ENCODE results near the gene TSPYL2. TPM values are rescaled to one million over a fixed set of nuclear protein-coding genes. Genes with fewer than 3 reads are reported as not detected.

The TSPYL2 gene
- total RNA-seq, 2 experiments from 2014 or later = 46.7 to 52.7 TPM

DNA sequence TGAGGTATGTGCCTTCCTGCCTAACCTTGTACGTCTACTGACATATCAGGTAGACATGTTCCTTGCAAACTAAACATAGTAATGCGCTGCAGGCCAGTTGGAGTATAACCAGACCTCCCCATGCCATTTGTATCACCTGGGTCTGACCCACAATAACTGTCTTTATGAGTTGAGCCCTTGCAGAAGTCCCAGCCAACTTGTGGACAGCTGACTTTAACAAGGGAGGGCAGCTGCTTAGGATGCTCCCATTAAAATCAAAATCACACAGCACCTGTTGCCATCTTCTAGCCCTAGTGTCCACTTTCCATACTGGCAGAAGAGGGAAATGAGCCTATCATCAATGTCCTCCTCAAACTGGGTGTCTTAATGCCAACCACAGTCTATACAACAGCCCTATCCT lies 53.4 kb downstream of the TSPYL2 start:
- Mint-ChIP-seq H3K9me3 (no peaks in the 10 kb centered on the region), H3K4me1 (no peaks in the 10 kb centered on the region), H3K27ac (peak overlapping the region; percentile 54), H3K27me3 (no peaks in the 10 kb centered on the region), H3K36me3 (peaks cover 7% of the 10 kb centered on the region), H3K4me3 (no peak overlapping the region)
- no peak for DNase-seq

Other genes with a start within 250 kb of the TSPYL2 start
- not detected for gene XAGE3, start 214.3 kb upstream of the TSPYL2 start, total RNA-seq
- gene FAM156B, start 185.0 kb upstream of the TSPYL2 start, total RNA-seq = 10 to 100 TPM; 15.8 to 17.0 TPM
- 10 to 100 TPM; 22.7 to 23.7 TPM for gene FAM156A, start 123.8 kb upstream of the TSPYL2 start, total RNA-seq
- under 1 TPM; 0.56 to 0.64 TPM for gene GPR173, start 33.6 kb upstream of the TSPYL2 start, total RNA-seq
- 1 to 10 TPM; 6.3 to 6.4 TPM for gene KANTR, start 11.8 kb downstream of the TSPYL2 start, total RNA-seq
- 10 to 100 TPM; 78.1 to 78.4 TPM for gene KDM5C, start 142.8 kb downstream of the TSPYL2 start, total RNA-seq
- gene IQSEC2, start 199.2 kb downstream of the TSPYL2 start, total RNA-seq = under 1 TPM; 0.20 to 0.21 TPM

Measured in activated naive CD8-positive, alpha-beta T cell treated with anti-CD3 and anti-CD28 coated beads for 36 hours (primary cell).